ENCODE measurements around the gene CIDEA.
A peak's percentile ranks its signal among the peaks of the same experiment; 100 is the strongest.
"Not testable (repeated sequence)": the region's sequence is repeated elsewhere in the genome, so short reads cannot be mapped to it uniquely, and the experiment has no call there.

CIDEA gene

DNA sequence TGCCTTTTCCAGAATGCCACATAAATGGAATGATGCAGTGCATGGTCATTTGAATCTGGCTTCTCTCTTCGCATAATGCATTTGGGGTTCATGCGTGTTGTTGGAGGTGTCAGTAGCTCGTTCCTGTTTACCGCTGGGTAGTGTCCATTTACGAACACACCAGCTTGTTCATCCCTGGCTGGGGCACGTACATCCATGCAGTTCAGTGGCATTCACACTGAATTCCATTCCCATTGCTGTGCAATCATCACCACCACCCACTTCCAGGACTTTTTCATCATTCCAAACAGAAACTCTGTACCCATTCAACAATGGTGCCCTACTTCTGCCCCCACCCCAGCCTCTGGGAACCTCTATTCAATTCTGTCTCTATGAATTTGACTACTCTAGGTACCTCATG is 14.7 kb upstream of the CIDEA start:
- no peak for DNase-seq

DNA sequence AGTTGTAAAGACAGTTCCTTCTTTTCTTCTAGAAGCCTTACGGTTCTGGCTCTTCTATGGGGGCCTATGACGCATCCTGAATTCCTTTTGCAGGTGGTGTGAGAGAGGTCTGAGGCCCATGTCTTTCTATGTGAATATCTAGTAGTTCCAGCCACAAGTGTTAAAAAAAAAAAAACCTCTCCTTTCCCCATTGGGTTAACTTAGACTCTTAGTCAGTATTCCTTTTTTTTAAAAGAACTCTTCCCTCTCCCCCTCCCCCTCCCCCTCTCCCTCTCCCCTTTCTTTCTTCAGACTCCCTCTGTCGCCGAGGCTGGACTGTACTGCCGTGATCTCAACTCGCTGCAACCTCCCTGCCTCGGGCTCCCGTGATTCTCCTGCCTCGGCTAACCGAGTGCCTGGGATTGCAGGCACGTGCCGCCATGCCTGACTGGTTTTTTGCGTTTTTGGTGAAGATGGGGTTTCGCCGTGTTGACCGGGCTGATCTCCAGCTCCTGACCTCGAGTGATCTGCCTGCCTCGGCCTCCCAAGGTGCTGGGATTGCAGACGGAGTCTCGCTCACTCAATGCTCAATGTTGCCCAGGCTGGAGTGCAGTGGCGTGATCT is 11.4 kb upstream of the CIDEA start:
- no peak for DNase-seq

DNA sequence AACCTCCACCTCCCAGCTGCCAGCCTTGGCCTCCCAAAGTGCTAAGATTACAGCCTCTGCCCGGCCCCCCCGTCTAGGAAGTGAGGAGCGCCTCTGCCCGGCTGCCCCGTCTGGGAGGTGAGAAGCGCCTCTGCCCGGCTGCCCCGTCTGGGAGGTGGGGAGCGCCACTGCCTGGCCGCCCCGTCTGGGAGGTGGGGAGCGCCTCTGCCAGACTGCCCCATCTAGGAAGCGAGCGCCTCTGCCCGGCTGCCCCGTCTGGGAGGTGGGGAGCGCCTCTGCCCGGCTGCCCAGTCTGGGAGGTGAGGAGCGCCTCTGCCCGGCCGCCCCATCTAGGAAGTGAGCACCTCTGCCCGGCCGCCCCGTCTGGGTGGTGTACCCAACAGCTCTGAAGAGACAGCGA is 10.9 kb upstream of the CIDEA start:
- DNase-seq = not testable (repeated sequence)

DNA sequence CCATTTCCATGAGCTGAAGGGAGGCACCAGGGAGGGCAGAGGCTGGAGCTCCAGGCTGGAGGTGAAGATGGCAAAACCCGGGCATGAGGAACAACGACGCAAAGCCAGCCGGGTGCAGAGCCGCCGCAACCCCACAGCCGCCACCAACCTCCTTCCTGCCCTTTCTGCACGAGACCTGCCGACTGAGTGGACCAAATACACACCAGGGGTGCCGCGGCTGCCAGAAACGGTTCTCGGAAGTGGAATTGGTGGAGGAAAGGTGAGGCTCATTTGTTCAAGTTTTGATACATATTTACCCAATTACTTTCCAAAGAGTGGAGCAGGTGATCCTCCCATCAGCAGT is 8.4 kb upstream of the CIDEA start:
- no peak for DNase-seq

DNA sequence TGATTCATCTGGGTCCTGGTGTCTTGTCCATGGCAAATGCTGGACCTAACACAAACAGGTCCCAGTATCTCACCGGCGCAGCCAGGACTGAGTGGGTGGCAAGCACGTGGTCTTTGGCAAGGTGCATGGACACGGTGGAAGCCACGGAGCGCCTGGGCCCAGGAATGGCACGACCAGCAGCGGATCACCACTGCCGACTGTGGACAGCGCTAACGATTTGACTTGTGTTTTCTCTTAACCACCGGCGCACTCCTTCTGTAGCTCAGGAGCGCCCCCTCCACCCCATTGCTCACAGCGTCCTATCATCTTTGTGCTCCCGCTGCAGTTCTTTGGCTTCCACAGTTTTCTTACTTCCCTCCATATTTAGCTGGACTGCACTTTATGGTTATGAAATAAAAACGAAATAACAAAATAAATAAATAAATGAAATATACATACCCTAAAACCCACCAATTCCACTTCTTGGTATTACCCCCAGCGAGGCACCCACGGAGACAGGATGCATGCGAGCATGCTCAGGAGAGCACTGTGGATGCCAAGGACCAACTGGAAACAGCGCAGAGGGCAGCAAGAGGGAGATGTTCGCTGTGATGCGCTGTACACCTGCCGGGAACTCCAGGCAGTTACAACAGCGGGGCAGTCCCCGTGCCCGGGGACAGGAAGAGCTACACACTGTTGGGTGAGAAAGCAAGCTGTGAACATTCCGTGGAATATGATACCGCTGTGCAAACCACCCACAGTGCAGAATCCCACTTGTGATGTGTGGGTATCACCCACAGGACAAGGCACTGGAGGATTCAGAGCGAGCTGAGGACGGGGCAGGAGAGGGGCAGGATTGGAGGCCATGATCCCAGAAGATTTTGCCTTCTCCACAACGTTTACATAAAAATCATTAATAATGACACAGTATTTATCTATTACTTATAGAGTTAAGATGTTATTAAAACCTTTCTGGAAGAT is 7.0 kb upstream of the CIDEA start:
- no peak for DNase-seq

DNA sequence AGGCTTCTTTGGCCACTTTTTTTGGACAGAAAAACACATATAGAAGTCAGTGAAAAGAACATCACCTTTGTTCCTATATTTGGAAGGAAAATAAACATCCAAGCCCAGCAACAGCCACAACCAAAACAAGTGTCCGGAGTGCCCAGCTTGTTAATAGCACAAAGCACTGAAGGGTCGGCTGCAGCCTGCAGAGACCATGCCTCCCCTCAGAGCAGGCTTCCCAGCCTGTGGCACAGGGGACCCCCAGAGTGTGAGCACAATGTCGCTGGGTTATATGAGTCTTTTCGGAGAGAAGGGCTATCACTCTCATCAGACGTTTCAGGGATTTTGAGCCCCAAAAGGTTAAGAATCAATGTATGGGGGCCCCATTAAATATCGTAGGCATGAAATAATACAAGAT is 6.2 kb upstream of the CIDEA start:
- no peak for DNase-seq

DNA sequence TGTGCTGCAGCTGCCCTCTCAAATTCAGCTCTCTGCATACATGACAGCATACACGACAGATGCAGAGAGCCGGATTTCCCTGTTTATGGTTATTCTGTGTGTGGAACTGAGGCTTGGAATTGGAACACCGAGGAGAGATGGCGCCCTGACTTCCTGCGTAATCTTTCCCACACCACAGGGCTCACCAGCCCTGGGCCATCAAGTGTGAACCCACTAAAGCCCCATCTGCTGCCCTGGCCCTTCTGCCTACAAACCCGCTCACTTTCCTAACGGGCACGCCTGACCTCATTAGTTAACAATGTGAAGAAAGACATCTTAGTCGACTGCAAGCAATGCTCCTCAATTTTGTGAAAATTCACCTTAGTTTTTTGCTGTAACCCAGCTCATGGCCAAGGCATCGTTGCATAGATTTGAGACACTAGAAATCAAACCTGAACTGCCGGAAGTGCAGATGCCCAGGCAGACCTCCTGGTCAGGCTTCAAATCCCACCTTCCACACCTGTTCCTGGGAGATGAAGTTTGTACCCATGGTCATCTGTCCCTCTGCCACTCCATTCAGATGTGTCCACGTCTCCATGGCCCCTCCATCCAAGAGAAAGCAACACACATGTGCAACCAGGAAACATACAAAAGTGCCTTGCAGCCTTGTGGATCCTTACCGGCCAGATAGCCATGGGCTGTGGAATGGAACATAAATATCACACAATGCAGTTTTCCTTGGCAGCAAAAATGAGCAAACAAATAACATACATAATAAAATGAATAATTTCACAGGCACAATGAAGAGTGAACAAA is 5.0 kb upstream of the CIDEA start:
- no peak for DNase-seq

DNA sequence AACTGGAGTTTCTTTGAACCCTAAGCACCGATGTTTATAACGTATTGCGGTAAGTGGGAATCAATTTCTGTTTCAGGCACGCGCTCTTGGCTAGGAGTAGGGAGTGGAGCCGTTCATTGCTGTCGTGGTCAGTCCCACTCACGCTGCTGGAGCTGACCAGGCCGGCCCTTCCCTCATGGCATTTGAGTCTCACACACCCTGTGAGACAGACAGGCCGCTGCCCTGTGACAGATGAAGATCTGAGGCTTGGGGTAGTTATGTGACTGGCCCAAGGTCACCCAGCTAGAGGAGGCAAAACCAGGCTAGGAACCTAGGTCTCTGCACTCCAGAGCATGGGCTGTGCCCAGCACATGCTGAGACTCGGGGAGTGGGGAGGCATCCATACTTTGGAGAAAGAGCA is 2.9 kb upstream of the CIDEA start:
- no peak for DNase-seq

DNA sequence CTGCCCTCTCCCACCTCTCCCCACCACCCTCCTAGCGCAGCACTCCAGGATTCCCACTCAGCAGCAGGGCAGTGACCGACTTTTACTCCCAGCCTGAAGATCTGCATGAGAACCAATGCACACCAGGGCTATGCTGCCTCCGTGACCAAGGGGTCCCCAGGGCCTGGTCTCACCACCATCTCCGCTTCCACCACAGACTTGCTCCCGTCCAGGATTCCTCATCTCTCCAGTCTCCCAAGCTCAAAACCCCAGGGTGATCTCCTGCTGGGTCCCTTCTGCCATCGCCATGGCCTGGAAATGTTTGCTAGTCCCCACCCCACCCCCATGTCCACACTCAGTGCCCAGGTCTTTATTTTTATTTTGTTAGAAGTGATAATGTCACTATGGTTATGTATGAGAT is 2.1 kb upstream of the CIDEA start:
- no peak for DNase-seq

DNA sequence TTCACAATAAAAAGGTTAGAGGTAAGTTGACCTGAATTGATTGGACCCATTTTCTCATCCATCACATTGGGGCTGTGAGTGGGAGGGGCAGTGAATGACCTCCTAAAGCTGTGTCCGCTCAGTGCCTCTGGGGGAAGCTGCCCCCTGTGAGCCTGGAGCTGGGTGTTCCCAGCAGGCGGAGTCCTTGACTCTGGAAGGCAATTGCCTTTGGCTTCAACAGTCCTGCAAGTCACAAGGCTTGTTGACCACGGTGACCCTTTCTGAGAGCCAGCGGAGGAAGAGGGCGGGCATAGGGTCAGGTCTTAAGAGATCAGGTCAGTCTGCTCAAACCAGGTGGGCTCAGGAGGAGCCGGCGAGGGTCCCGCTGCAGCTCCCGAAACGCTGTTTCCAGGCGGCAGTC is 1.1 kb upstream of the CIDEA start:
- DNase-seq = no peak

DNA sequence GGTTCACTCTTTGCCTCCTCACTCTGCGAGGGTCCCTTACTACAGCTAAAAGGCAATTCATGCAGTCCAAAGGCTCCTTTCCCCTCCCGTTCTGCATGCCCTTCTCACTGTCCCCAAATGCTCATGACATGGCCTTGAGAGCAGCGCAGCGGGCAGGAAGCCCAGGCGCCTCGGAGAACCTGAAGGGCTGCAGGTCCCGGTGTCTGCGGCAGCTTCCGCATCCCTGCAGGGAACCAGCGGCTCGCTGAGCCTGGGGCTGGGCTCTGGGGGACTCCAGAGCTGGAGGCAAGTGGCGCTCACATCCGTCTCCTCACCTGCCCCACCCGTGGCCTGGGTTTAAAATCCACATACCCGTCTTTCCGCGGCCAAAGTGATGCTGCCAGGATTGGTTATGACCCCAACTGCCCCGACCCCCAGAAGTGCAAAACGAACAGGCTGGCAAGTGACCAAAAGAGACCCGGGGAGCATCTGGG is 462 bp upstream of the CIDEA start:
- DNase-seq = no peak

DNA sequence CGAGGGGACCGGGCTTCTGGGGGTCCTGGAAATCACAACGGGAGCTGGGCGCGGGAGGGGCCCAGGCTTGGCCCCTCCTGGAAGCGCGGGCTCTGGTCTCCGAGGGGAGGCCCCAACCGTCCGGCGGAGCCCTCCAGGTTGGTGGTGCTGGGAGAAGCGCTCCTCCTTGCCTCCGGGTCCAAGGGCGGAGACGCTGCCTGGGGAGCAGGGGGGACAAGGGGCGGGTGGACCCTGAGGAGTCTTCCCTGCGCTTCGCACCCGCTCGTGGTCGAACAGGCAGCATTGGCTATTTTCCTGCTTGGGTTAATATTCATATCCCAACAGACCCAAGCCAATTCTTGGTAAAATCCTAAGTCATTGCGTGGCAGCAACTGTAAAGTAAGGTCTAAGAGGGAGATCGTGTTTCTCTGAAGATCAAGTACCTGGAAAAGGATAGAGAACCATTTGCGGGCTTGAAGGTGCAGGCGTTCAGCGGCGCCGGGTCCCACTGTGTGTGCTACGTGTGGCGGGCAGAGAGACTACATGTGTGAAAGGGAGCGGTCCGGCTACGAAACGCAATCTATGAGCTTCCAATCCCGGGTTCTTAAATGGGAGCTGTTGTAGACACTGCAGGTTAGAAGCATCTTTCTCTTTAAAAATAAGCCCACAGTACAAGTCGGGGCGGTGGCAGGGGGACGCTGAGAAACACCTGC is 805 bp downstream of the CIDEA start:
- DNase-seq = no peak

DNA sequence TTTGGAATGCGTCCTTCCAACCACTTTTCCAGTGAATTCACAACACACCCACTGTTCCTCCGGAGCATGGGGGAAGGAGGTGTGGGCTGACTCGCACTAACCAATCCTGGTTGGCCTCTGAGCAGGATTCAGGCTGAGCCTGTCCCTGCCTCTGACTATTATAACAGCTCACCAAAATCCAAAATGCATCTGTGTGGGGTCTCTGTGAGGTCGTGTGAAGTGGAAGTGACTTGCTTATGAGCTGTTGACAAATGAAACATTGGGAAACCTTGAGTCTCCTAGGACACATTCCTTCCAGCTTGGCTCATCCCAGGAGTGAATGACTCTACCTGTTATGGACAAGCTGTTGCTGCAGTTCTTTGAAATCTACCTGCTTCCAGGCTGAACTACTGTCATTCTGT is 1.5 kb downstream of the CIDEA start:
- DNase-seq = no peak

DNA sequence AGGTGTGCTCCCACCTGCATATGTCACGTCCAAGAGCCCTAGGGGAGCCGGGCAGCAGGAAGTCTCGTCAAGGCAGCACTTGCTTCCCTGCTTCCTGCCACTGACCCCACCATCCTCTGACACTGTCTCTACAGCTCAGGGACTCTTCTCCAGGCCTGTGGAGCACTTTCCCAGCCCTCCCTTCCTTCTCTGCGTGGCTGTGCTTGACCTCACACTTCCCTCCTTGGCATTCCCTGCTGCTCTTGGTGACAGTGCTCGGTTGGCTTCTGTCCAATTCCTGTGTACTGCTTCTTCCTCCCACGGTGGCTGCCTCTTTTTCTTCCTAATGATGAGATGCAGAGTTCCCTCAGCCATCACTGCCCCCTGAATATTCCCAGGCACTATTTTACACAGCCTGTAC is 2.8 kb downstream of the CIDEA start:
- no peak for DNase-seq

DNA sequence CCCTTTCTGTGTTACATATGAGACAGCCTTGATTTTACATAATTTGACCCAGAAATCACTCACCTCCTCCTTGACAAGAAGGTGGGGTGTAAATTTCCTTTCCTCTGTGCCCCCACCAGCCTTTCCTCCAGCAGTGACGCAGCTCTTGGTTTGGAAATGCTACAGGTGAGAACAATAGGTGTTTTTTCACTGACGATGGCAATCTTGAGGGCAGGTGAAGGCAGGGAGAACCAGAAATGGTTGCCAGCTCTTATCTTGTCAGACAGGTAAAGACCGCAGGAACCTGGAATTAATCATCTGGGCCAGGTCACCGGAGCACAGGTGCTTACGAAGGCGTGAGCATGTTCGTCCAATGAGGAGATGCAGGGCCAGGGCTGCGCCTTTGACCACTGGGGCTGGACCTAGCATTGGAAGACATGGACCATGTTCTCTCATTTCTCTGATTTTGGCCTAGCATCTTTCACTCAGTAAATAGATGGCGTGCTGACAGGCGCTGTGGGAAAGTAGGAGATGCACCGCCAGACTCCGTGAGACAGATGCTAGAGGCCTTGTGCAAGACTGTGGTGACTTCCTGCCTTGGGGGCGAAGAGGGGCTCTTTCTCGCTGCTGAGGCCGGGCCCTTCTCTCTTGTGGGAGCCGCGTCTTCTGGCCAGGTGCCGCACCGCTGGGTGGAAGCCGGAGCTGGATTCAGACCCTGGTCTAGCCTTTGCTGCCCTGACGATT is 4.0 kb downstream of the CIDEA start:
- no peak for DNase-seq

DNA sequence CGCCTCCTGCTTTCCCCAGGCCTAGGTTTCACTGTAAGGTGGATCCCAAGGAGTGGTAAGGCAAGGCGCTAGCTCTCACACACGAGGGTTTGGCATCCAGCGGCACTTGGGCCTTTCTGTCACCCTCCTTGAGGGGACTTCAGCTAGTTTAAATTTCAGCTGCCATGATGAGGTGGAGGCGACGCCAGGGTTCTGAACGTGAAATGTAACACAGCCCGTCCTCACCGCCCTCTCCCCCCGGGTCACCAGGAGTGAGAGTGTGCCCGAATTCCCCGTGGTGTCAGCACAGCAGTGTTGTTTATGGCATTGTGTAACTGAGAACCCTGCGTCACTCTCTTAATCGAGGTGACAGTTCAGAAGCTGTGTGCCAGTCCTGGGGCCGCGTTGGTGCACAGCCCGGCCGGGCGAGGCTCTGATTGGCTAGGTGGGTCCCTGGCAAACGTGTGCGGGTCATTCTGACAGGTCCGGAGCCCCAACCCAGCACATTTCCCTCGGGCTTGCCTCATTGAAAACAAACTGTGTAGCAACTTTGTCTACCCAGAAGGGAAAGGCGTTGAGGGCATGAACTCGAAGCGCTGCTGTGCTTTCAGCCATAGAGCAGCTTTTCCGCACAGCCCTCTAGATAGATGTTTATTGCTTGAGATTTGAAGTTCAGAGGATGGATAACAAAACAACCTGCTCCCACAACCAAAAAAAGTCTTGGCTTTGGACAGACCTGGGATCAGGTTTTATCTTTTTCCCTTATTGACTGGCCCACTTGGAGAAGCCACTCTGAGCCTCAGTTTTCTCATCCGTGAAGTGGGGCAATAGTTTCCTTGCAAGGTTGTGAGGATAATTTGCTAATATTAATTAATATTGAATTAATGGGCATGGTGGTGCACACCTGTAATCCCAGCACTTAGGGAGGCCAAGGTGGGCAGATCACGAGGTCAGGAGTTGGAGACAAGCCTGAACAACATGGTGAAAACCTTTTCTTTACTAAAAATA is 4.9 kb downstream of the CIDEA start:
- DNase-seq = peak; percentile 41

DNA sequence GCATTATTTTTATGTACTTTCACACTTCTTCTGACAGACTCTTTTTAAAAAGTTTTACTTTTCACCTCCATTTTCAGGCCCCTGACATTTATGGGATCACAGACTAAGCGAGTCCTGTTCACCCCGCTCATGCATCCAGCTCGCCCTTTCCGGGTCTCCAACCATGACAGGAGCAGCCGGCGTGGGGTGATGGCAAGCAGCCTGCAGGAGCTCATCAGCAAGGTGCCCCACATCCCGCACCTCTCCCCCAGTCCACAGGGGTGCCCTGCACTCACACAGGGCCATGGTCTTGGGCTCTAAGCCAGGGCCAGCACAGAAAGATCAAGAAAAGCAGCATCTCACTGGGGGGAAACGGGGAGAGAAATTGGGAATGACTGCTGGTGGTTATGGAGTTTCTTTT is 8.6 kb downstream of the CIDEA start:
- DNase-seq = no peak

DNA sequence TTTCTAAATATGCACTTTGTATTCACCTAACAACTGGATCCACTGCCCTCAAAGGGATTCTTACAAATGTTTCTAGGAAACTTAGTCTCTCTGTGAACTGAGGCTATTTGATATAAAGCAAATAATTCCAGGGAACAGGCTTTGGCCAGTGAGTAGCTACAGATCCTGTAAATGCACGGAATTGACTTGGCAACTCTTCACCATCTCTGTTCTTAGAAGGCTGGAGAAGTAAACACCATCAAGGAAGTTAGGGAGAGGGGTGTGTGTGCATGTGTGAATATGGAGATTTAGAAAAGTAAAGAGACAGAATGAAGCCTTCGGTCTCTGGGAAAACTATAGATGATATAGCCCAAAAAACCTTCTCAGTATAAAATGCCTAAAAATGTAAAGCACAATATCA is 10.7 kb downstream of the CIDEA start:
- DNase-seq = no peak

DNA sequence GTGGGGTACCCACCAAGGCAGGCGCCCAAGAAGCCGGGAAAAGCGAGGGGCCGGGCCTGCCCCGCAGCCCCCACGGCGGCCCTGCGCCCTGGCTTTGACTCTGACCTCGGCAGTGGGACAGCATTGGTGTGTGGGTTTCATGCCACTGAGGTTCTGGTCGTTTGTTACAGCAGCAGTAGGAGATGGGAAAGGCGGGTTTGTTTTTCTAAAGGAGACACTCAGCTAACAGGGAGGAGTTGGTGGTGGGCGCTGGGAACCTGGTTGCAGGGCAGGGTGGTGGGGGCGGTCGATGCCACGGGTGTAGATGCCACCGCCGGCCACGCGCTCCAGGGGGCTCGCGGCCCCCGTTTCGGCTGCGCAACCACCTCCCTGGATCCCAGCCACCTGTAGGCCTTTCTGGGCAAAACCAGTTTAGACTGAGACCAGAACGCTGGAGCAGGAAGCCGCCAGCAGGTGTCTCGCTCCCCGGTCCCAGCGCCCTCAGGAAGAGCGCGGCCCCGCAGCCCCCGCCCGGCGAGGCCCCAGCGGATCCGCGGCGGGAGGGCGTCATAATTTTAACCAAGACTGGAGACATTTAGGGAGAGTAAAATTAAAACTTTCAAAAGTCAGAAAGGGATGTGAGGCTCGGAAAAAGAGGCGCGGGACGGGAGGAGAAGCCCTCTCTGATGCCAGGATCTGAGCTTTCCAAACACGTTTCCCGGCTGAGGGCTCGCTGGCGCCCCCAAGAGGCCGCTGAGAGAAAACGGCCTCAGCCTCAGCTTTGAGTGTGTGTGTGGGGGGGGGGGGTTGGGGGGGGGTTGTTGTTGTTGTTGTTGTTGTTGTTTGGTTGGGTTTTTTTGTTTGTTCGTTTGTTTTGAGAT is 17.4 kb downstream of the CIDEA start:
- peak; percentile 99 for DNase-seq

DNA sequence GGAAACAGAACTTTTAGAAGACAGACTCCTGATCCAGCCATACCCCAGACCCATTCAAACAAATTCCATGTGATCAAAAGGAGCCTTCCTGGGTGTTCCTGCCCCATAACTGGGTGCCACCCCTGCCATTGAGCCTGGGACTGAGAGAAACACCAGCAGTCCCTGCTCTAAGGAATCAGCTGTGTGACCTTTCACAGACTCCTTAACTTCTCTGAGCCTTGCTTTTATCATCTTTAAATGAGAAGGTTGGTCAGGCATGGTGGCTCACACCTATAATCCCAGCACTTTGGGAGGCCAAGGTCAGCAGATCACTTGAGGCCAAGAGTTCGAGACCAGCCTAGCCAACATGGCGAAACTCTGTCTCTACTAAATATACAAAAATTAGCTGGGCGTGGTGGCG is 20.6 kb downstream of the CIDEA start:
- DNase-seq = no peak
